GM21381 (cell line): ENCODE measurements around the gene ZNF830.
"Not testable (repeated sequence)": the region's sequence is repeated elsewhere in the genome, so short reads cannot be mapped to it uniquely, and the experiment has no call there.

ENCODE experiments used
- ATAC-seq: cut with Tn5 transposase; IDR thresholded peaks from one replicate; pipeline ENCODE4 v1.9.1; 2021; ENCODE audit warnings: mild to moderate bottlenecking, moderate library complexity; ENCODE audit not compliant: unreplicated experiment

The ZNF830 gene, protein sequence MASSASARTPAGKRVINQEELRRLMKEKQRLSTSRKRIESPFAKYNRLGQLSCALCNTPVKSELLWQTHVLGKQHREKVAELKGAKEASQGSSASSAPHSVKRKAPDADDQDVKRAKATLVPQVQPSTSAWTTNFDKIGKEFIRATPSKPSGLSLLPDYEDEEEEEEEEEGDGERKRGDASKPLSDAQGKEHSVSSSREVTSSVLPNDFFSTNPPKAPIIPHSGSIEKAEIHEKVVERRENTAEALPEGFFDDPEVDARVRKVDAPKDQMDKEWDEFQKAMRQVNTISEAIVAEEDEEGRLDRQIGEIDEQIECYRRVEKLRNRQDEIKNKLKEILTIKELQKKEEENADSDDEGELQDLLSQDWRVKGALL

GRCh38 chr17:34961093-34961911 is at the start of gene ZNF830, which contains the start of gene CCT6B:
Gene ZNF830 (plus strand): TSS chr17:34961540. CDS start chr17:34961567, 27 bp downstream.
Gene CCT6B (minus strand): TSS chr17:34961460. CDS start chr17:34961393, 67 bp downstream.
- peak; percentile 96 for ATAC-seq

GRCh38 chr17:34913001-34913400 is 48.3 kb upstream of the ZNF830 start:
- no peak for ATAC-seq

DNA sequence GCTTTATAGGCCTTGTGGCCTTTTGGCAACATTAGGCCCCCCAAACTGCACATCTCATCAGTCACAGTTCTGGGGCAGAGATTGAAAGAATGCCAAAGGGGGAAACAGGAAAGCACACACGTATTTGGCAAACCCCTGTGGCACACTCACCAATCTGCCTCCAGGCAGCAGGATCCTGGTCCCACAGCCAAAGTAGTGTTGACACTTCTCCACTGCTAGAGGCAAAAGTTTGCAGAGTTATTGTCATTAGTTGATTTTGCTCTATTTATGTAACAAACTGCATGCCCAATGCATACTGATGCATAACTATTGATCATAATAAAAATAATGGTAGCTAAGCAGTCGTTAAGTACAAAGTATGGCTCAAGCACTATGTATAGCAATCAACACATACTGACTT is 45.2 kb upstream of the ZNF830 start:
- ATAC-seq: no peak

DNA sequence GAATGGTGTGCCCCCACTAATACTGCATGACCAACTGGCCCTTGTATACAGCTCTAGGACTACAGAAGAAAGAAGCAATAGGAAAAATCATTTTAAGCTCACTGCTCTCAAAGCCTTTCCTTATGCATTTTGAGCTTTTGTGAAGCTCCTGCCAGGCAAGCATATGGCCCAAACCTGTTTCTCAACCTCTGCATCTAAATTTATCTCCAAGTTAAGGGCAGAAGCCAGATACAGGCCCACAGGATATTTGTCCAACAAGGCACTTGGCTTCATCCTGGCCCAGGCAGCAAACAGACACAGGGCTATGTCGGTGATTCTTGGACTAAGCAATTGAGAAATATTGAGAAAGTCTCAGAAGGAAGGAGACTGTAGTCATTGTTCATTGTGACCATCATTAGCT is 44.0 kb upstream of the ZNF830 start:
- ATAC-seq: no peak

DNA sequence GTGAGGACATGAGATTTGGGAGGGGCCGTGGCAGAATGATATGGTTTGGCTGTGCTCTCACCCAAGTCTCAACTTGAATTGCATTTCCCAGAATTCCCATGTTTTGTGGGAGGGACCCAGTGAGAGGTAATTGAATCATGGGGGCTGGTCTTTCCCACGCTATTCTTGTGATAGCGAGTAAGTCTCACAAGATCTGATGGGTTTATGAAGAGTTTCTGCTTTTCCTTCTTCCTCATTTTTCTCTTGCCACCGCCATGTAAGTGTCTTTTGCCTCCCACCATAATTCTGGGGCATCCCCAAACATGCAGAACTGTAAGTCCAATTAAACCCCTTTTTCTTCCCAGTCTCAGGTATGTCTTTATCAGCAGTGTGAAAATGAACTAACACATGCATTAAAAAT is 40.7 kb upstream of the ZNF830 start:
- no peak for ATAC-seq

DNA sequence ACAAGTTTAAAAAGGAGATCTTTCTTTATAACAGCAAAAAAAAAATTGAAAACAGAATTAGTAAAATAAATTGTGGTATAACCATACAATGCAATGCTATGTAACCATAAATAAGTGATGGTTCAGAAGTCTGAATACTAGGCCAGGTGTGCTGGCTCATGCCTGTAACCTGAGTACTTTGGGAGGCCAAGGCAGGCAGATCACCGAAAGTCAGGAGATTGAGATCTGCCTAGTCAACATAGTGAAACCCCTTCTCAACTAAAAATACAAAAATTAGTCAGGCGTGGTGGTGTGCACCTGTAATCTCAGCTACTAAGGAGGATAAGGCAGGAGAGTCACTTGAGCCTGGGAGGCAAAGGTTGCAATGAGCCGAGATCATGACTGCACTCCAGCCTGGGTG is 34.7 kb upstream of the ZNF830 start:
- ATAC-seq: no peak

DNA sequence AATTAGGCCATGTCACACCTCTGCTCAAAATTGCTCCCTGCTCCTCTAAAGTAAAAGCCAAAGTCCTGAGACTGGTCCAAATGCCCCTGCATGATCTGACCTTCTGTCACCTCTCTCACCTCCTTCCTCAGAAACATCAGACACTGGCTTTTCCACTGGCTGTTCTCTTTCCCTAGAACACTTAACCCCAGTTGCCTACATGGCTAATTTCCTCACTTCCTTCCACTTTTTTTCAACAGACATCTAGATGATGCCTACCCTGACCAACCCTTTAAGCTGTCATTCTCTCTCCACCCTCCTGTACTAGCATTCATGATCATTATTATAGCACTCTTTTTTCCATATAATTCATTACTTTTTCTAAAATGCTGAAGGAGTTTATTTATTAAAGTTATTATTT is 31.1 kb upstream of the ZNF830 start:
- ATAC-seq: no peak

DNA sequence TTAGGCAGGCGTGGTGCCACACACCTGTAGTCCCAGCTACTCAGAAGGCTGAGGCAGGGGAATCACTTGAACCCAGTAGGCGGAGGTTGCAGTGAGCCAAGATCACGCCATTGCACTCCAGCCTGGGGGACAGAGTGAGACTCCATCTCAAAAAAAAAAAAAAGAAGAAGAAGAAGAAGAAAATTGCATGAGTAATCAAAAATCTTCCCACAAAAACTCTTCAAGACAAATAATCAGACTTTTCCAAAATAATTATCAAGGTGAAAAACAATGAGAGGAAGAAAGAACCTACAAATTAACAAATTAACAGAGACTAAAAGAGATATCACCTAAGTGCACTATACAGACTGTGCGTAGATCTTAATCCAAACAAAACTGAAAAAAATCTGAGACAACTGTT is 10.6 kb upstream of the ZNF830 start:
- ATAC-seq: not testable (repeated sequence)

DNA sequence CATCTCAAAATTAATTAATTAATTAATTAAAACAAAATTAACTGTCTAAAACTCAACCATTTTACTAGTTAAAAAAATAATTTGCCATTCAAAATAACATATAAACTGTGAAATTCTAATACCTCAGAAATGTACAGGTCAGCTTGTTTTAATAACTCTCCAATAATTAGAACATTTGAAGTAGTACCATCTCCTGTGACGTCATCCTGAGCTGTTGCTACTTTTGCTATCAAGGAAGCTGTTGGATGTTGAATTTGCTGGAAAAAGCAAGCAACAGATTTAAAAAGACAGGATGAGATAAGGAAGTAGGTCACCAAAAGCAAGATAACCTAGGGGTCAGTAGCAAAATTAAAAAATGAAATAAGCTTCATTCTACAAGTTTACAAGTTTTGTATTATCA is 2.9 kb upstream of the ZNF830 start:
- no peak for ATAC-seq

DNA sequence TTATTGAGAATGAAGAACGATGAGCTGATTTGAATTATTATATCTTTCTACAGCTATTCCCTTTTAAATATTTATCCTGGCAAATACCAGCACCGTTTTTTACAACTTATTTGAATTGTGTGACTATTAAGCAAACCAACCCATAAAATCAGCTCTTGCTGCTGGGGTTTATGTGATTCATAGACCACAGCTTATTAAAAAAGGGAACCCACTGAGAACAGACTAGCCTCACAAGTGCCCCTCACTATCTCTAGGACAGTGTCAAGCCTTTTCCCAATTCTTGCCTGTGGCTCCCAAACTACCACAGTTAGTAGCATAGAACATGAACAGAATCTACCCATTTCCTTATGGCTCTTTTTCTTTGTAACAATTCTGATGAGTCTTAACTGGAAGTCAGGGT is 12.8 kb downstream of the ZNF830 start:
- ATAC-seq: no peak

- ATAC-seq: no peak
Measured at GRCh38 chr17:34974794-34975785, 13.8 kb downstream of the ZNF830 start.

GRCh38 chr17:34979153-34979552 is 17.8 kb downstream of the ZNF830 start:
- ATAC-seq: no peak

DNA sequence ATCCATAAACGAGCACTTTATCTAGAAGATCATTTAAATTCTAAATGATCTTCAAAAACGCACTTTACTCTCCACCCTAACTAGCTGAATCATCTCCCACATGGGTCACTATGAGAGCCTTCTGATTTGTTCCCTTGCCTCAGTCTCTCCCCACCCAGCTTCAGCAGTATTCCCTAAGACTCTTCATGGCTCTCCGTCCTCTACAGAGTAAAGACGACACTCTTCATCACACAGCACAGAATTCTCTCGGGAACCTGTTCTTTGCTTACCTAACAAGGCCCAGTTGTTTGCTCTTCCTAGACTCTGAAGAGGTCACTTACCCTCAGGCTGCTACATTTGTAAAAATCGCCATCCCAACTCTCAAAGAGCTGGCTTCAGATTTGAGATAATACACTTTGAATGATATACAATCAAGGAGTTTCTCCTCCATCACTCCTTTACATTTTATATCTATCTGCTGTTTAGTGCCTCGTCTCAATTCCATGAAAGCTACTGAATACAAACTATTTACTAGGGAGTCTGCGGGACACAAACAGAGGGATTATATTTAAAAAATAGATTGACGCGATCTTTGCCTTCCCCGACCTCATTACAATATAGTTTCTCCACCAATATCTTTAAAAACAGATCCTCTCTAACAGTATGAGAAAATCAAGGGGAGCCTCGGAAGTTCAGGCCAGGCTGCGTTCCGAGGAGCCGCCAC is 18.5 kb downstream of the ZNF830 start:
- no peak for ATAC-seq

GRCh38 chr17:34980353-34980680 is 19.0 kb downstream of the ZNF830 start, which contains the start of gene LIG3:
Gene LIG3 (plus strand): TSS chr17:34980512. CDS start chr17:34983006, 2,494 bp downstream.
- peak; percentile 81 for ATAC-seq

- ATAC-seq: peak; percentile 78
Measured at GRCh38 chr17:34980681-34981537, 19.6 kb downstream of the ZNF830 start.

DNA sequence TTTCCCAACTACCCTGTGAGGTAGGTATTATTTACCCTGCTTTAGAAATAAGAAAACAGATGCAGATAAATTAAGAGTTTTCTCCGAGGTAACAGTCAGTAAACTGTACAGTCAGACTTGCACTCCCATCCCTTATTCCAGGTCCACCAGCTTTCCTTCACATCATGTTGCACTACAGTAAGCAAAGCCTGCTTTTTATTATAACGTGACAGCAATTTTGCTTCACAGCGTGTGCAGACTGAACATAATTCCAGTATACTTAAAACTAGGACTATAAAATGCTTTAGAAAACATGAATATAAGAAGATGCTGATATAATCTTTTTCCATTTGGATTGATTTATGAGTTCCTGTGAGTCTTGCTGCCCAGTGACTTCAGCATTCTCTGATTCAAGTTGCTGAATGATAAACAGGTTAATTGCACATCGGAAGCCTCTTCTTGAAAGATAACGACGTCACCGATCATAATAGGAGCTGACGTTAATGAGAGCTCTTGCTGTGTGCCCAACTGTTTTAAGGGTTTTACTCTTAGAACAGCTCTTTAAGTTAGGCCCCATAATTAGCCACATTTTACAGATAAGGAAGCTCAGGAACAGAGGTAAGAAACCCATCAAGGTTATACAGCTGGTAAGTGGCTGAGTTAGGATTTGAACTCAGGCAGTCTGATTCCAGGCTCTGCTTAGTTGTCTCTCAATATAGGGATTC is 20.4 kb downstream of the ZNF830 start:
- no peak for ATAC-seq

- no peak for ATAC-seq
Measured at GRCh38 chr17:34987232-34987631, 25.9 kb downstream of the ZNF830 start.

- no peak for ATAC-seq
Measured at GRCh38 chr17:34988644-34989043, 27.3 kb downstream of the ZNF830 start.

DNA sequence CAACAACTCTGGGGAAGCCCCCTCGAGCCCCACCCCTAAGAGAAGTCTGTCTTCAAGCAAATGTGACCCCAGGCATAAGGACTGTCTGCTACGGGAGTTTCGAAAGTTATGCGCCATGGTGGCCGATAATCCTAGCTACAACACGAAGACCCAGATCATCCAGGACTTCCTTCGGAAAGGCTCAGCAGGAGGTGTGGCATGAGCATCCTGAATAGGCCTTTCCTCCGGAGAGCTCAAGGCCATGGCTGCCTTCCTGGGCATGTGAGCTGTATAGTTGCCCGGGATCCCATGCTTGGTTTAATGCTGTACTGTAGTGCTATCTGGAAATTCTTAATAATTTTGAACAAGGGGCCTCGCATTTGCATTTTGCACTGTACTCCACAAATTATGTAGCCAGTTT is 28.1 kb downstream of the ZNF830 start:
- ATAC-seq: no peak
